HEK293 (cell line): Measurements from ENCODE around the gene S100PBP.

Experiments
- BCL11B ChIP-seq: fragments of 450-650 bp; formaldehyde crosslinking; IDR thresholded peaks from 2 replicates; pipeline ENCODE4 v1.5.1; 2016; ENCODE audit warnings: low read depth, missing biosample characterization, missing genetic modification characterization
- HOXC10 ChIP-seq: sonication (generic); formaldehyde crosslinking; IDR thresholded peaks from 2 replicates; pipeline ENCODE4 v1.8.1; 2023; ENCODE audit warnings: mild to moderate bottlenecking, missing genetic modification reagents
- HOXD13 ChIP-seq: sonication (generic); formaldehyde crosslinking; IDR thresholded peaks from 2 replicates; pipeline ENCODE4 v1.8.0; 2022; ENCODE audit warnings: missing genetic modification reagents, borderline replicate concordance
- KLF7 ChIP-seq: fragments of 450-650 bp; formaldehyde crosslinking; IDR thresholded peaks from 2 replicates; pipeline ENCODE4 v1.5.1; 2016; ENCODE audit warnings: missing biosample characterization, missing genetic modification characterization, borderline replicate concordance
- MZF1 ChIP-seq: fragments of 450-650 bp; formaldehyde crosslinking; IDR thresholded peaks from 2 replicates; pipeline ENCODE4 v1.5.1; 2017; ENCODE audit warnings: missing biosample characterization, missing genetic modification characterization, borderline replicate concordance
- OSR2 ChIP-seq: fragments of 450-650 bp; formaldehyde crosslinking; IDR thresholded peaks from 2 replicates; pipeline ENCODE4 v1.5.1; 2016; ENCODE audit warnings: missing biosample characterization, missing genetic modification characterization
- PRDM10 ChIP-seq: fragments of 450-650 bp; formaldehyde crosslinking; IDR thresholded peaks from 2 replicates; pipeline ENCODE4 v1.5.1; 2016; ENCODE audit warnings: missing biosample characterization, missing genetic modification characterization
- ZBTB21 ChIP-seq: fragments of 450-650 bp; formaldehyde crosslinking; IDR thresholded peaks from 2 replicates; pipeline ENCODE4 v1.5.1; 2017; ENCODE audit warnings: missing biosample characterization, missing genetic modification characterization
- ZBTB8A ChIP-seq: fragments of 450-650 bp; formaldehyde crosslinking; IDR thresholded peaks from 2 replicates; pipeline ENCODE4 v1.5.1; 2016; ENCODE audit warnings: missing biosample characterization, missing genetic modification characterization
- ZNF155 ChIP-seq: fragments of 450-650 bp; formaldehyde crosslinking; IDR thresholded peaks from 2 replicates; pipeline ENCODE4 v1.5.1; 2016; ENCODE audit warnings: missing biosample characterization, missing genetic modification characterization
- ZNF169 ChIP-seq: fragments of 450-650 bp; formaldehyde crosslinking; IDR thresholded peaks from 2 replicates; pipeline ENCODE4 v1.5.1; 2016; ENCODE audit warnings: missing biosample characterization, missing genetic modification characterization
- ZNF239 ChIP-seq: fragments of 450-650 bp; formaldehyde crosslinking; IDR thresholded peaks from 2 replicates; pipeline ENCODE4 v1.5.1; 2016; ENCODE audit warnings: missing biosample characterization, missing genetic modification characterization
- ZNF266 ChIP-seq: fragments of 450-650 bp; formaldehyde crosslinking; IDR thresholded peaks from 2 replicates; pipeline ENCODE4 v1.5.1; 2016; ENCODE audit warnings: missing biosample characterization, missing genetic modification characterization, low read depth
- ZNF280D ChIP-seq: fragments of 450-650 bp; formaldehyde crosslinking; IDR thresholded peaks from 2 replicates; pipeline ENCODE4 v1.5.1; 2016; ENCODE audit warnings: missing biosample characterization, missing genetic modification characterization
- ZNF311 ChIP-seq: fragments of 450-650 bp; formaldehyde crosslinking; IDR thresholded peaks from 2 replicates; pipeline ENCODE4 v1.5.1; 2017; ENCODE audit warnings: missing biosample characterization, missing genetic modification characterization, borderline replicate concordance
- ZNF341 ChIP-seq: fragments of 450-650 bp; formaldehyde crosslinking; IDR thresholded peaks from 2 replicates; pipeline ENCODE4; 2016; ENCODE audit warnings: low read depth, missing biosample characterization, missing genetic modification characterization
- ZNF354C ChIP-seq: fragments of 450-650 bp; formaldehyde crosslinking; IDR thresholded peaks from 2 replicates; pipeline ENCODE4 v1.5.1; 2016; ENCODE audit warnings: missing biosample characterization, missing genetic modification characterization, low read depth, borderline replicate concordance
- ZNF366 ChIP-seq: fragments of 450-650 bp; formaldehyde crosslinking; conservative IDR thresholded peaks from 2 replicates; pipeline ENCODE4 v1.5.1; 2016; ENCODE audit warnings: missing biosample characterization, missing genetic modification characterization
- ZNF501 ChIP-seq: fragments of 450-650 bp; formaldehyde crosslinking; IDR thresholded peaks from 2 replicates; pipeline ENCODE4 v1.5.1; 2016; ENCODE audit warnings: missing biosample characterization, missing genetic modification characterization
- ZNF560 ChIP-seq: fragments of 450-650 bp; formaldehyde crosslinking; IDR thresholded peaks from 2 replicates; pipeline ENCODE4 v1.5.1; 2017; ENCODE audit warnings: missing biosample characterization, missing genetic modification characterization, borderline replicate concordance
- ZNF585B ChIP-seq: fragments of 450-650 bp; formaldehyde crosslinking; IDR thresholded peaks from 2 replicates; pipeline ENCODE4 v1.5.1; 2016; ENCODE audit warnings: missing biosample characterization, missing genetic modification characterization
- ZNF621 ChIP-seq: fragments of 450-650 bp; formaldehyde crosslinking; IDR thresholded peaks from 2 replicates; pipeline ENCODE4 v1.5.1; 2017; ENCODE audit warnings: missing biosample characterization, missing genetic modification characterization
- ZNF623 ChIP-seq: fragments of 450-650 bp; formaldehyde crosslinking; IDR thresholded peaks from 2 replicates; pipeline ENCODE4 v1.5.1; 2016; ENCODE audit warnings: missing biosample characterization, missing genetic modification characterization
- ZNF624 ChIP-seq: fragments of 450-650 bp; formaldehyde crosslinking; IDR thresholded peaks from 2 replicates; pipeline ENCODE4 v1.5.1; 2017; ENCODE audit warnings: missing biosample characterization, missing genetic modification characterization
- ZNF658 ChIP-seq: fragments of 450-650 bp; formaldehyde crosslinking; IDR thresholded peaks from 2 replicates; pipeline ENCODE4; 2016; ENCODE audit warnings: missing biosample characterization, missing genetic modification characterization
- ZNF677 ChIP-seq: fragments of 450-650 bp; IDR thresholded peaks from 2 replicates; pipeline ENCODE4 v1.5.0; 2018; ENCODE audit warnings: missing biosample characterization, mild to moderate bottlenecking, missing genetic modification characterization, moderate library complexity
- ZSCAN16 ChIP-seq: fragments of 450-650 bp; formaldehyde crosslinking; IDR thresholded peaks from 2 replicates; pipeline ENCODE4 v1.5.1; 2016; ENCODE audit warnings: missing biosample characterization, missing genetic modification characterization
- ZSCAN4 ChIP-seq: fragments of 450-650 bp; formaldehyde crosslinking; IDR thresholded peaks from 2 replicates; pipeline ENCODE4 v1.5.1; 2017; ENCODE audit warnings: missing biosample characterization, missing genetic modification characterization
- TF ChIP-seq, protein P1 (sequence below): fragments of 450-650 bp; formaldehyde crosslinking; IDR thresholded peaks from 2 replicates; pipeline ENCODE4 v1.5.1; 2017; ENCODE audit warnings: missing biosample characterization, missing genetic modification characterization
- TF ChIP-seq, protein P2 (sequence below): fragments of 450-650 bp; formaldehyde crosslinking; IDR thresholded peaks from 2 replicates; pipeline ENCODE4 v1.5.1; 2016; ENCODE audit warnings: missing biosample characterization, missing genetic modification characterization

S100PBP gene

GRCh38 chr1:32900956-32901822, 83.7 kb downstream of the S100PBP start, which contains the start of gene TMEM54 (continued):
- TF ChIP-seq, protein P1, sequence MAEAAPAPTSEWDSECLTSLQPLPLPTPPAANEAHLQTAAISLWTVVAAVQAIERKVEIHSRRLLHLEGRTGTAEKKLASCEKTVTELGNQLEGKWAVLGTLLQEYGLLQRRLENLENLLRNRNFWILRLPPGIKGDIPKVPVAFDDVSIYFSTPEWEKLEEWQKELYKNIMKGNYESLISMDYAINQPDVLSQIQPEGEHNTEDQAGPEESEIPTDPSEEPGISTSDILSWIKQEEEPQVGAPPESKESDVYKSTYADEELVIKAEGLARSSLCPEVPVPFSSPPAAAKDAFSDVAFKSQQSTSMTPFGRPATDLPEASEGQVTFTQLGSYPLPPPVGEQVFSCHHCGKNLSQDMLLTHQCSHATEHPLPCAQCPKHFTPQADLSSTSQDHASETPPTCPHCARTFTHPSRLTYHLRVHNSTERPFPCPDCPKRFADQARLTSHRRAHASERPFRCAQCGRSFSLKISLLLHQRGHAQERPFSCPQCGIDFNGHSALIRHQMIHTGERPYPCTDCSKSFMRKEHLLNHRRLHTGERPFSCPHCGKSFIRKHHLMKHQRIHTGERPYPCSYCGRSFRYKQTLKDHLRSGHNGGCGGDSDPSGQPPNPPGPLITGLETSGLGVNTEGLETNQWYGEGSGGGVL (tag by site-specific recombination) = no peak
- TF ChIP-seq OSR2 (tag by site-specific recombination) = no peak
- no peak for TF ChIP-seq KLF7
- TF ChIP-seq ZNF621 (tag by site-specific recombination) = no peak
- no peak for TF ChIP-seq ZNF239 (tag by site-specific recombination)
- no peak for TF ChIP-seq ZNF266 (tag by site-specific recombination)
- TF ChIP-seq ZNF280D (tag by site-specific recombination) = no peak
- TF ChIP-seq ZNF658 = no peak
- TF ChIP-seq ZNF677 (tag by site-specific recombination) = no peak
- no peak for TF ChIP-seq ZNF560 (tag by site-specific recombination)
- no peak for TF ChIP-seq ZNF354C (tag by site-specific recombination)
- TF ChIP-seq PRDM10 (tag by site-specific recombination) = no peak
- no peak for TF ChIP-seq ZSCAN16
- no peak for TF ChIP-seq ZNF341
- no peak for TF ChIP-seq ZNF623
- no peak for TF ChIP-seq ZNF169 (tag by site-specific recombination)
- TF ChIP-seq, protein P2, sequence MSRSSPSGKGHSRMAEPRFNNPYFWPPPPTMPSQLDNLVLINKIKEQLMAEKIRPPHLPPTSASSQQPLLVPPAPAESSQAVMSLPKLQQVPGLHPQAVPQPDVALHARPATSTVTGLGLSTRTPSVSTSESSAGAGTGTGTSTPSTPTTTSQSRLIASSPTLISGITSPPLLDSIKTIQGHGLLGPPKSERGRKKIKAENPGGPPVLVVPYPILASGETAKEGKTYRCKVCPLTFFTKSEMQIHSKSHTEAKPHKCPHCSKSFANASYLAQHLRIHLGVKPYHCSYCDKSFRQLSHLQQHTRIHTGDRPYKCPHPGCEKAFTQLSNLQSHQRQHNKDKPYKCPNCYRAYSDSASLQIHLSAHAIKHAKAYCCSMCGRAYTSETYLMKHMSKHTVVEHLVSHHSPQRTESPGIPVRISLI (tag by site-specific recombination) = no peak
- TF ChIP-seq ZBTB21 (tag by site-specific recombination) = no peak
- TF ChIP-seq ZSCAN4 = no peak
- no peak for TF ChIP-seq ZNF501
- no peak for TF ChIP-seq ZNF155
- no peak for TF ChIP-seq ZNF311
- TF ChIP-seq ZNF624 (tag by site-specific recombination) = no peak
- TF ChIP-seq BCL11B = no peak
- TF ChIP-seq ZBTB8A = peak; percentile 56; the same call in 1 of the 2 replicates
- TF ChIP-seq ZNF585B (tag by site-specific recombination) = no peak
- no peak for TF ChIP-seq HOXD13
- no peak for TF ChIP-seq HOXC10 (CRISPR knock-in tag)
- TF ChIP-seq ZNF366 (tag by site-specific recombination) = no peak
- no peak for TF ChIP-seq MZF1
